A549 (cell line): ENCODE results near the gene OTOP2. TPM values are rescaled to one million over a fixed set of nuclear protein-coding genes. Genes with fewer than 3 reads are reported as not detected.

Experiments used
- ATAC-seq, 2 experiments: fragments of 200-7000 bp in 1 of 2; fragments of >200 bp in 1 of 2; cut with Nextera tagmentation in 1 of 2; cut with Tn5 transposase in 1 of 2; 3 replicates each; pipeline versions ENCODE4 v1.8.0 to v1.9.1; 2018 to 2020; ENCODE audit warnings: mild to moderate bottlenecking in 1 of 2, moderate library complexity in 1 of 2
- CTCF ChIA-PET: fragments of 300-600 bp; sonication (Branson Sonifier 250); formaldehyde crosslinking; extraction: SDS; loops from one replicate; lab custom pipeline; 2021; ENCODE audit warnings: antibody characterized with exemption, inconsistent platforms; lab: Yijun Ruan, JAX
- POLR2A ChIA-PET: fragments of 350-600 bp; formaldehyde crosslinking; extraction: SDS; loops from one replicate; lab custom pipeline; 2021; ENCODE audit warnings: antibody characterized with exemption, inconsistent platforms; lab: Yijun Ruan, JAX
- DNase-seq, 2 experiments: peaks; one replicate each; pipeline versions ENCODE4 v3.0.0 to v3.0.0-alpha.2; 2011 to 2016; ENCODE audit warnings: low read depth in 1 of 2, low spot score in 1 of 2
- FAIRE-seq: peaks from 2 replicates; lab custom pipeline; 2011; peaks lifted over from hg19 to GRCh38; lab: Jason Lieb, UNC
- H3K27ac ChIP-seq, 2 experiments: fragments of >200 bp; sonication (Bioruptor Twin); formaldehyde crosslinking; 3 replicates each; pipeline ENCODE4 v1.5.1; 2016 to 2017
- H3K4me1 ChIP-seq: fragments of >200 bp; sonication (Bioruptor Twin); formaldehyde crosslinking; 3 replicates; pipeline ENCODE4 v1.6.1; 2016
- H3K4me2 ChIP-seq: fragments of >200 bp; sonication (Bioruptor Twin); formaldehyde crosslinking; 3 replicates; pipeline ENCODE4 v1.6.1; 2016
- H3K4me3 ChIP-seq: fragments of >200 bp; sonication (Bioruptor Twin); formaldehyde crosslinking; 3 replicates; pipeline ENCODE4 v1.5.1; 2016
- H3K9me3 ChIP-seq: fragments of >200 bp; sonication (Bioruptor Twin); formaldehyde crosslinking; 3 replicates; pipeline ENCODE4 v1.6.1; 2016
- CBX8 ChIP-seq: fragments of 200-600 bp; sonication (generic); IDR thresholded peaks from 2 replicates; pipeline ENCODE4 v1.6.1; 2016
- CEBPB ChIP-seq, 2 experiments: fragments of >200 bp in 1 of 2; sonication (Bioruptor Twin) in 1 of 2; formaldehyde crosslinking in 1 of 2; IDR thresholded peaks; 2 replicates each; pipeline ENCODE4 v1.6.1; 2012 to 2016
- CHD2 ChIP-seq: fragments of 150-350 bp; IDR thresholded peaks from 2 replicates; pipeline ENCODE4 v1.6.1; 2014; ENCODE audit warnings: low read length; ENCODE audit not compliant: partially characterized antibody
- CHD4 ChIP-seq: fragments of 200-600 bp; sonication (generic); IDR thresholded peaks from 2 replicates; pipeline ENCODE4 v1.6.1; 2016; ENCODE audit warnings: antibody characterized with exemption, mild to moderate bottlenecking, borderline replicate concordance
- EHF ChIP-seq: fragments of 250-450 bp; sonication (Bioruptor Pico); IDR thresholded peaks from 2 replicates; pipeline ENCODE4 v1.5.0; 2020; ENCODE audit warnings: mild to moderate bottlenecking
- EHMT2 ChIP-seq: fragments of 200-600 bp; sonication (generic); IDR thresholded peaks from 2 replicates; pipeline ENCODE4 v1.6.1; 2016; ENCODE audit warnings: antibody characterized with exemption, low read depth, mild to moderate bottlenecking, moderate library complexity
- HEYL ChIP-seq: fragments of 250-450 bp; sonication (Bioruptor Pico); IDR thresholded peaks from 2 replicates; pipeline ENCODE4 v1.8.0; 2021; ENCODE audit warnings: mild to moderate bottlenecking, moderate library complexity
- HOXB13 ChIP-seq: fragments of 250-450 bp; sonication (Bioruptor Pico); IDR thresholded peaks from 2 replicates; pipeline ENCODE4 v1.5.0; 2020; ENCODE audit warnings: low read depth, mild to moderate bottlenecking, moderate library complexity
- JUNB ChIP-seq: fragments of >200 bp; sonication (Bioruptor Twin); formaldehyde crosslinking; IDR thresholded peaks from 2 replicates; pipeline ENCODE4 v1.6.1; 2016
- KDM1A ChIP-seq: fragments of 200-600 bp; sonication (generic); IDR thresholded peaks from 2 replicates; pipeline ENCODE4 v1.6.1; 2016; ENCODE audit warnings: low read depth, mild to moderate bottlenecking
- MAFK ChIP-seq: fragments of 450-650 bp; IDR thresholded peaks from 2 replicates; pipeline ENCODE4 v1.6.1; 2014; ENCODE audit not compliant: partially characterized antibody
- MAZ ChIP-seq: fragments of 150-350 bp; IDR thresholded peaks from 2 replicates; pipeline ENCODE4 v1.6.1; 2014; ENCODE audit warnings: antibody characterized with exemption, low read depth, low read length, borderline replicate concordance
- MYC ChIP-seq: IDR thresholded peaks from 2 replicates; pipeline ENCODE4 v1.6.1; 2012; ENCODE audit warnings: mild to moderate bottlenecking, inconsistent platforms, low read length, improper control_type of control experiment, borderline replicate concordance
- NPAS2 ChIP-seq: fragments of 250-450 bp; sonication (Bioruptor Pico); IDR thresholded peaks from 2 replicates; pipeline ENCODE4 v1.8.0; 2022; ENCODE audit warnings: mild to moderate bottlenecking, moderate library complexity, borderline replicate concordance
- PHF8 ChIP-seq: fragments of 200-600 bp; sonication (generic); IDR thresholded peaks from 2 replicates; pipeline ENCODE4 v1.6.1; 2016; ENCODE audit warnings: low read depth, mild to moderate bottlenecking, antibody characterized with exemption, moderate library complexity, borderline replicate concordance
- POLR2A ChIP-seq: IDR thresholded peaks from 2 replicates; pipeline ENCODE4 v1.6.1; 2012; ENCODE audit warnings: mild to moderate bottlenecking, low read length
- RAD21 ChIP-seq, 2 experiments: fragments of >200 bp in 1 of 2; sonication (Bioruptor Twin) in 1 of 2; formaldehyde crosslinking in 1 of 2; IDR thresholded peaks in 1 of 2; conservative IDR thresholded peaks in 1 of 2; 2 replicates in 1 of 2; 3 replicates in 1 of 2; pipeline ENCODE4 v1.6.1; 2012 to 2018; ENCODE audit warnings: inconsistent platforms in 1 of 2
- RARB ChIP-seq: fragments of 250-450 bp; sonication (Bioruptor Pico); IDR thresholded peaks from 2 replicates; pipeline ENCODE4 v1.8.0; 2021; ENCODE audit warnings: mild to moderate bottlenecking, moderate library complexity
- RFX5 ChIP-seq: fragments of 450-650 bp; IDR thresholded peaks from 2 replicates; pipeline ENCODE4 v1.7.1; 2014; ENCODE audit warnings: antibody characterized with exemption, mild to moderate bottlenecking, moderate library complexity
- RNF2 ChIP-seq: fragments of 200-600 bp; sonication (generic); IDR thresholded peaks from 2 replicates; pipeline ENCODE4 v1.6.1; 2016; ENCODE audit warnings: low read depth, mild to moderate bottlenecking, antibody characterized with exemption, moderate library complexity, borderline replicate concordance
- TFCP2L1 ChIP-seq: fragments of 250-450 bp; sonication (Bioruptor Pico); IDR thresholded peaks from 2 replicates; pipeline ENCODE4 v1.5.0; 2021; ENCODE audit warnings: mild to moderate bottlenecking
- ZC3H11A ChIP-seq: fragments of 450-650 bp; IDR thresholded peaks from 2 replicates; pipeline ENCODE4 v1.6.1; 2014; ENCODE audit warnings: antibody characterized with exemption, mild to moderate bottlenecking
- ZFP36 ChIP-seq: fragments of 450-650 bp; IDR thresholded peaks from 2 replicates; pipeline ENCODE4 v1.6.1; 2014; ENCODE audit warnings: borderline replicate concordance; ENCODE audit not compliant: partially characterized antibody
- ZSCAN20 ChIP-seq: fragments of 250-450 bp; sonication (Bioruptor Pico); IDR thresholded peaks from 2 replicates; pipeline ENCODE4 v1.8.0; 2022; ENCODE audit warnings: mild to moderate bottlenecking, moderate library complexity
- WGBS: methylation state at CpG from one replicate; pipeline ENCODE4 v1.1.6; 2017; ENCODE audit errors: missing lambda C conversion rate; 5-methylcytosine and 5-hydroxymethylcytosine counted together
- polyA plus RNA-seq, 4 experiments: library from polyadenylated mRNA; depleted of rRNA in 3 of 4; stranded (reverse); fragments of >200 nt; fragmentation: RNase III in 1 of 4; extraction: RNeasy Plus Mini Kit Qiagen cat#74134 plus additional on column Dnase treatment in 1 of 4; gene quantifications; 2 replicates in 3 of 4; 3 replicates in 1 of 4; pipeline ENCODE4 v1.2.3, GENCODE V29; 2011 to 2017
- TF ChIP-seq, protein P1 (sequence below): fragments of 450-650 bp; IDR thresholded peaks from 2 replicates; pipeline ENCODE4 v1.6.1; 2014; ENCODE audit warnings: antibody characterized with exemption
- TF ChIP-seq, protein P2 (sequence below): fragments of >200 bp; sonication (Bioruptor Twin); formaldehyde crosslinking; IDR thresholded peaks from 3 replicates; pipeline ENCODE4 v1.5.1; 2016
- TF ChIP-seq, protein P3 (sequence below): IDR thresholded peaks from 2 replicates; pipeline ENCODE4 v1.6.1; 2012
- TF ChIP-seq, protein P4 (sequence below): fragments of >200 bp; sonication (Bioruptor Twin); formaldehyde crosslinking; IDR thresholded peaks from 3 replicates; pipeline ENCODE4 v1.6.1; 2016
- TF ChIP-seq, protein P5 (sequence below): fragments of 250-450 bp; sonication (Bioruptor Pico); IDR thresholded peaks from 2 replicates; pipeline ENCODE4 v1.5.0; 2020; ENCODE audit warnings: low read depth, mild to moderate bottlenecking, moderate library complexity

The OTOP2 gene
- polyA plus RNA-seq, 2 of the 4 experiments (the other 2 are of a cell fraction): 0.06 TPM; not detected in 1

DNA sequence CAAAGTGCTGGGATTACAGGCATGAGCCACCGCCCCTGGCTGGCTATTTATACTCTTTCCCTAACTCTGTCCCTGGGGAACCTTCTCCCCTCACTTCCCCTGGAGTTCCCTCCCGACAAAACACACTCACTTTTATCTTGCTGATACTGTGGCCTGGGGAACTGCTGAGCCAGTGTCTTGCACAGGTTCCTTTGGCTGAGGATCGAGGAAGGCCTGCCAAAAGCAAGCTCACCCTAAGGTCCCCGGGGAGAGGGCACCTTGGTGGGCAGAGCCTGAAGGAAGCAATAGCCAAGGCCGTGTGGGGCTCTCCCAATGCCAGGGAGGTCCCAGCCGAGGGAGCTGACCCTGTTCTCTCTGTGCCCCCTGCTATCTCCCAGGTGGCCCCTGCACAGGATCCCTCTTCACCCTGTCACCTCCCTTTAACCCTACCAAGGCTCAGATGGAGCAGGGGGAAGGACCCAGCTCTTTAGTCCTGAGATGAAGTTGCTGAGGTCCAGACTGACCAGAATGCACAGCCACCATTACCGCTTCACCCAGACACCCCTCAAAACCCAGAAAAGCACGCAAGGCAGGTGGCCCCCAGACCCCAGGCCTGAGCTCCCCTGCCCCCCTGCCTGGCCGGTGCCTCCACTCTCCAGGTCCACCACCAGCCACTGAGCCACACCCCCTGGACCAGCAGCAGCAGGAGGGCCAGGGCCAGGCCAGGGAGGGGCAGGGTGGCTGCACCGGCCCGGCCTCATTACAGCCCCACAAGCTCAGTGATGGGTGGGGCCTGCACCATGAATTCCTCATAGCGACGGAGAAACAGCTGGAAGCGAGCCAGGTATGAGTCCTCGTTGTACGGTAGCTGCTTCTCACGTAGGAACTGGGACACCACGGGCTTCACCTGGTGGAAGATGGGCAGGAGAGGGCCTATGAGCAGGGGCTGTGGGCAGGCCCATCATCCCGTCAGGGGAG is 46.2 kb upstream of the OTOP2 start:
- WGBS: 52% methylated on average over 18 of the region's 19 CpGs
- ChIA-PET CTCF (interaction anchor here (0.6 to 42.4 kb wide), 9 partner anchors 9 to 220 kb away, joined by 3 to 1302 read pairs (median 5); partner anchors contain the start of genes GRIN2C, NAT9 and OTOP2), POLR2A (no interaction called here)
- no peak overlapping the region for H3K27ac ChIP-seq
- no peak for TF ChIP-seq MYC
- no peak for TF ChIP-seq CHD2
- TF ChIP-seq ZC3H11A: no peak
- TF ChIP-seq ZSCAN20: no peak
- no peak for TF ChIP-seq NPAS2 (CRISPR knock-in tag)
- TF ChIP-seq, protein P1, sequence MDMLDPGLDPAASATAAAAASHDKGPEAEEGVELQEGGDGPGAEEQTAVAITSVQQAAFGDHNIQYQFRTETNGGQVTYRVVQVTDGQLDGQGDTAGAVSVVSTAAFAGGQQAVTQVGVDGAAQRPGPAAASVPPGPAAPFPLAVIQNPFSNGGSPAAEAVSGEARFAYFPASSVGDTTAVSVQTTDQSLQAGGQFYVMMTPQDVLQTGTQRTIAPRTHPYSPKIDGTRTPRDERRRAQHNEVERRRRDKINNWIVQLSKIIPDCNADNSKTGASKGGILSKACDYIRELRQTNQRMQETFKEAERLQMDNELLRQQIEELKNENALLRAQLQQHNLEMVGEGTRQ: no peak
- TF ChIP-seq, protein P2, sequence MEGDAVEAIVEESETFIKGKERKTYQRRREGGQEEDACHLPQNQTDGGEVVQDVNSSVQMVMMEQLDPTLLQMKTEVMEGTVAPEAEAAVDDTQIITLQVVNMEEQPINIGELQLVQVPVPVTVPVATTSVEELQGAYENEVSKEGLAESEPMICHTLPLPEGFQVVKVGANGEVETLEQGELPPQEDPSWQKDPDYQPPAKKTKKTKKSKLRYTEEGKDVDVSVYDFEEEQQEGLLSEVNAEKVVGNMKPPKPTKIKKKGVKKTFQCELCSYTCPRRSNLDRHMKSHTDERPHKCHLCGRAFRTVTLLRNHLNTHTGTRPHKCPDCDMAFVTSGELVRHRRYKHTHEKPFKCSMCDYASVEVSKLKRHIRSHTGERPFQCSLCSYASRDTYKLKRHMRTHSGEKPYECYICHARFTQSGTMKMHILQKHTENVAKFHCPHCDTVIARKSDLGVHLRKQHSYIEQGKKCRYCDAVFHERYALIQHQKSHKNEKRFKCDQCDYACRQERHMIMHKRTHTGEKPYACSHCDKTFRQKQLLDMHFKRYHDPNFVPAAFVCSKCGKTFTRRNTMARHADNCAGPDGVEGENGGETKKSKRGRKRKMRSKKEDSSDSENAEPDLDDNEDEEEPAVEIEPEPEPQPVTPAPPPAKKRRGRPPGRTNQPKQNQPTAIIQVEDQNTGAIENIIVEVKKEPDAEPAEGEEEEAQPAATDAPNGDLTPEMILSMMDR: no peak
- no peak for TF ChIP-seq POLR2A
- TF ChIP-seq EHMT2: no peak
- no peak for TF ChIP-seq TFCP2L1 (CRISPR knock-in tag)
- no peak for TF ChIP-seq MAFK
- TF ChIP-seq RFX5: no peak
- no peak for TF ChIP-seq CEBPB (IDR thresholded peaks at IDR 0.05)
- TF ChIP-seq CBX8: no peak
- TF ChIP-seq PHF8: no peak
- no peak for TF ChIP-seq MAZ
- TF ChIP-seq RAD21 (conservative IDR thresholded peaks at IDR 0.05 in 1 of 2, IDR thresholded peaks at IDR 0.05 in 1 of 2): no peak
- FAIRE-seq (no peak), DNase-seq (no peak), ATAC-seq (no peak)
- no peak overlapping the region for H3K4me2 ChIP-seq
- peaks cover 6% of the 10 kb centered on the region; the same call in 2 of the 3 replicates for H3K4me1 ChIP-seq
- no peaks in the 10 kb centered on the region for H3K9me3 ChIP-seq
- no peak overlapping the region for H3K4me3 ChIP-seq

DNA sequence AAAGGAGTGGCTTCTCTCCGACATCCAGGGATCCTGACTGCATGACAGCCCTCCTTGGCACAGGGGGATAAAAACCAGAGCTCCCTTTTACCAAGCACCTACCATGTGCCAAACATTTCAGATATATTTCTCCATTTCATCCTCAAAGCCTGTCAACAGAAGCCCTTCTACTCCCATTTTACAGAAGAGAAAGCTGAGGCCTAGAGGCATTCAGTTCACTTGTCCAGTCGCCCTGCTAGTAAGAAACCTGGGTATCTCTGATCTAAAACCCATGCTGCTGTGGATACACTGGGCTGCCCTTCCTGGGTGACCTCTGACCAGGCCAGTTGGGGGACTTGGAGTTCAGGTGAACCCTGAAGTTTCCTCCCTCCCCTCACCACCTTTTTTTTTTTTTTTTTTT is 45.4 kb upstream of the OTOP2 start:
- Histone ChIP-seq H3K4me1 (peaks cover 6% of the 10 kb centered on the region; the same call in 2 of the 3 replicates), H3K4me2 (no peak overlapping the region), H3K9me3 (no peaks in the 10 kb centered on the region), H3K4me3 (no peak overlapping the region), H3K27ac (no peak overlapping the region)
- TF ChIP-seq, protein P3, sequence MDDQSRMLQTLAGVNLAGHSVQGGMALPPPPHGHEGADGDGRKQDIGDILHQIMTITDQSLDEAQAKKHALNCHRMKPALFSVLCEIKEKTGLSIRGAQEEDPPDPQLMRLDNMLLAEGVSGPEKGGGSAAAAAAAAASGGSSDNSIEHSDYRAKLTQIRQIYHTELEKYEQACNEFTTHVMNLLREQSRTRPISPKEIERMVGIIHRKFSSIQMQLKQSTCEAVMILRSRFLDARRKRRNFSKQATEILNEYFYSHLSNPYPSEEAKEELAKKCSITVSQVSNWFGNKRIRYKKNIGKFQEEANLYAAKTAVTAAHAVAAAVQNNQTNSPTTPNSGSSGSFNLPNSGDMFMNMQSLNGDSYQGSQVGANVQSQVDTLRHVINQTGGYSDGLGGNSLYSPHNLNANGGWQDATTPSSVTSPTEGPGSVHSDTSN: no peak
- TF ChIP-seq RNF2 (no peak), ZSCAN20 (no peak), CHD4 (no peak), RARB (CRISPR knock-in tag) (no peak), KDM1A (no peak), EHMT2 (no peak), HEYL (CRISPR knock-in tag) (no peak), ZFP36 (no peak), NPAS2 (CRISPR knock-in tag) (no peak), EHF (CRISPR knock-in tag) (no peak), JUNB (no peak), HOXB13 (CRISPR knock-in tag) (no peak)
- TF ChIP-seq, protein P4, sequence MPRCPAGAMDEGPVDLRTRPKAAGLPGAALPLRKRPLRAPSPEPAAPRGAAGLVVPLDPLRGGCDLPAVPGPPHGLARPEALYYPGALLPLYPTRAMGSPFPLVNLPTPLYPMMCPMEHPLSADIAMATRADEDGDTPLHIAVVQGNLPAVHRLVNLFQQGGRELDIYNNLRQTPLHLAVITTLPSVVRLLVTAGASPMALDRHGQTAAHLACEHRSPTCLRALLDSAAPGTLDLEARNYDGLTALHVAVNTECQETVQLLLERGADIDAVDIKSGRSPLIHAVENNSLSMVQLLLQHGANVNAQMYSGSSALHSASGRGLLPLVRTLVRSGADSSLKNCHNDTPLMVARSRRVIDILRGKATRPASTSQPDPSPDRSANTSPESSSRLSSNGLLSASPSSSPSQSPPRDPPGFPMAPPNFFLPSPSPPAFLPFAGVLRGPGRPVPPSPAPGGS: no peak
- TF ChIP-seq, protein P5, sequence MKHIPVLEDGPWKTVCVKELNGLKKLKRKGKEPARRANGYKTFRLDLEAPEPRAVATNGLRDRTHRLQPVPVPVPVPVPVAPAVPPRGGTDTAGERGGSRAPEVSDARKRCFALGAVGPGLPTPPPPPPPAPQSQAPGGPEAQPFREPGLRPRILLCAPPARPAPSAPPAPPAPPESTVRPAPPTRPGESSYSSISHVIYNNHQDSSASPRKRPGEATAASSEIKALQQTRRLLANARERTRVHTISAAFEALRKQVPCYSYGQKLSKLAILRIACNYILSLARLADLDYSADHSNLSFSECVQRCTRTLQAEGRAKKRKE (CRISPR knock-in tag): no peak
- POLR2A ChIA-PET: no interaction called here
- FAIRE-seq (no peak), DNase-seq (no peak), ATAC-seq (no peak)
- CTCF ChIA-PET: interaction anchor here (0.7 to 33.1 kb wide), 7 partner anchors 9 to 1621 kb away, joined by 3 to 851 read pairs (median 5); partner anchors contain the start of genes GRIN2C and OTOP2
- WGBS: 54% methylated on average over 2 of the region's 2 CpGs
